Keratinocyte (primary cell): ENCODE results near the gene THSD7B. TPM values are rescaled to one million over a fixed set of nuclear protein-coding genes. Genes with fewer than 3 reads are reported as not detected.

Experiments
- DNase-seq: peaks from one replicate; pipeline ENCODE4 v3.0.0-alpha.2; 2011; ENCODE audit warnings: low read depth, missing footprints, low spot score
- FAIRE-seq: peaks from 2 replicates; lab custom pipeline; 2011; peaks lifted over from hg19 to GRCh38; lab: Jason Lieb, UNC
- H2AFZ ChIP-seq: 2 replicates; pipeline ENCODE4 v1.6.0; 2012; ENCODE audit warnings: low read length, control low read depth, inconsistent platforms; ENCODE audit not compliant: control insufficient read depth
- H3K27ac ChIP-seq: 2 replicates; pipeline ENCODE4 v1.5.1; 2011; ENCODE audit warnings: low read length; ENCODE audit not compliant: control insufficient read depth, insufficient read depth
- H3K27me3 ChIP-seq: 3 replicates; pipeline ENCODE4 v1.6.0; 2011; ENCODE audit warnings: low read length; ENCODE audit not compliant: control insufficient read depth, insufficient read depth; ENCODE audit errors: extremely low read depth
- H3K36me3 ChIP-seq, 2 experiments: 2 replicates in 1 of 2; 3 replicates in 1 of 2; pipeline ENCODE4 v1.5.1; 2011; ENCODE audit warnings: low read length in 2 of 2, mild to moderate bottlenecking in 1 of 2; ENCODE audit not compliant: control insufficient read depth in 2 of 2, insufficient read depth in 2 of 2; ENCODE audit errors: extremely low read depth in 1 of 2
- H3K4me1 ChIP-seq: 3 replicates; pipeline ENCODE4 v1.5.1; 2011; ENCODE audit warnings: low read length; ENCODE audit not compliant: control insufficient read depth, insufficient read depth; ENCODE audit errors: extremely low read depth
- H3K4me2 ChIP-seq: 3 replicates; pipeline ENCODE4 v1.6.0; 2011; ENCODE audit warnings: low read depth, low read length; ENCODE audit not compliant: control insufficient read depth, insufficient read depth; ENCODE audit errors: extremely low read depth
- H3K4me3 ChIP-seq, 3 experiments: fragments of 200-600 bp in 1 of 3; sonication (generic) in 1 of 3; 2 replicates in 2 of 3; 3 replicates in 1 of 3; pipeline ENCODE4 v1.5.1; 2011 to 2016; ENCODE audit warnings: low read length in 3 of 3, mild to moderate bottlenecking in 3 of 3, control low read depth in 2 of 3, inconsistent platforms in 1 of 3, low read depth in 1 of 3, mixed read lengths in 1 of 3, mixed run types in 1 of 3, moderate library complexity in 1 of 3; ENCODE audit not compliant: control insufficient read depth in 2 of 3, insufficient read depth in 2 of 3; ENCODE audit errors: extremely low read depth in 1 of 3
- H3K79me2 ChIP-seq: 2 replicates; pipeline ENCODE4 v1.6.0; 2012; ENCODE audit warnings: low read length; ENCODE audit not compliant: control insufficient read depth, insufficient read depth
- H3K9ac ChIP-seq: 3 replicates; pipeline ENCODE4 v1.6.0; 2011; ENCODE audit warnings: low read length; ENCODE audit not compliant: control insufficient read depth, insufficient read depth; ENCODE audit errors: extremely low read depth
- H3K9me1 ChIP-seq: 3 replicates; pipeline ENCODE4 v1.6.0; 2011; ENCODE audit warnings: low read length; ENCODE audit not compliant: control insufficient read depth, insufficient read depth; ENCODE audit errors: extremely low read depth
- H3K9me3 ChIP-seq: 2 replicates; pipeline ENCODE4 v1.5.1; 2012; ENCODE audit warnings: low read depth, low read length; ENCODE audit not compliant: control insufficient read depth
- H4K20me1 ChIP-seq: 3 replicates; pipeline ENCODE4 v1.6.0; 2011; ENCODE audit warnings: low read length; ENCODE audit not compliant: control insufficient read depth, insufficient read depth; ENCODE audit errors: extremely low read depth
- EZH2 ChIP-seq: IDR thresholded peaks from one replicate; pipeline ENCODE4 v1.6.1; 2012; ENCODE audit warnings: inconsistent platforms, mild to moderate bottlenecking, low read length, moderate library complexity
- dilution Hi-C: fragments of 300-500 bp; cut with MboI; formaldehyde crosslinking; loops from one replicate; pipeline ENCODE4 v1.7.0; 2020; ENCODE audit warnings: low sequenced_read_pairs; ENCODE audit not compliant: extremely low pct_ligation_motif_present
- polyA plus RNA-seq, 5 experiments: library from polyadenylated mRNA; depleted of rRNA in 3 of 5; stranded (reverse) in 3 of 5; stranded (forward) in 1 of 5; unstranded in 1 of 5; fragments of >200 nt; gene quantifications; 1 replicate in 1 of 5; 2 replicates in 3 of 5; 3 replicates in 1 of 5; pipeline versions ENCODE4 v1.2.1 to v1.2.3, GENCODE V29; 2011 to 2012; ENCODE audit warnings: missing spikeins in 2 of 5, low read depth in 1 of 5, low replicate concordance in 1 of 5
- TF ChIP-seq, protein P1 (sequence below), 3 experiments: IDR thresholded peaks in 1 of 3; conservative IDR thresholded peaks in 1 of 3; optimal IDR thresholded peaks in 1 of 3; 2 replicates in 2 of 3; 3 replicates in 1 of 3; pipeline versions ENCODE3 to v1.5.1; 2011; ENCODE audit warnings: low read length in 3 of 3, mild to moderate bottlenecking in 3 of 3, moderate library complexity in 2 of 3, control low read depth in 1 of 3, inconsistent platforms in 1 of 3; ENCODE audit not compliant: insufficient read depth in 2 of 3; ENCODE audit errors: extremely low read depth in 1 of 3

THSD7B gene
- polyA plus RNA-seq, 1 donor (not counting 4 experiments of a cell fraction or from before 2014, with no cell fraction given), result 0.04 TPM

DNA sequence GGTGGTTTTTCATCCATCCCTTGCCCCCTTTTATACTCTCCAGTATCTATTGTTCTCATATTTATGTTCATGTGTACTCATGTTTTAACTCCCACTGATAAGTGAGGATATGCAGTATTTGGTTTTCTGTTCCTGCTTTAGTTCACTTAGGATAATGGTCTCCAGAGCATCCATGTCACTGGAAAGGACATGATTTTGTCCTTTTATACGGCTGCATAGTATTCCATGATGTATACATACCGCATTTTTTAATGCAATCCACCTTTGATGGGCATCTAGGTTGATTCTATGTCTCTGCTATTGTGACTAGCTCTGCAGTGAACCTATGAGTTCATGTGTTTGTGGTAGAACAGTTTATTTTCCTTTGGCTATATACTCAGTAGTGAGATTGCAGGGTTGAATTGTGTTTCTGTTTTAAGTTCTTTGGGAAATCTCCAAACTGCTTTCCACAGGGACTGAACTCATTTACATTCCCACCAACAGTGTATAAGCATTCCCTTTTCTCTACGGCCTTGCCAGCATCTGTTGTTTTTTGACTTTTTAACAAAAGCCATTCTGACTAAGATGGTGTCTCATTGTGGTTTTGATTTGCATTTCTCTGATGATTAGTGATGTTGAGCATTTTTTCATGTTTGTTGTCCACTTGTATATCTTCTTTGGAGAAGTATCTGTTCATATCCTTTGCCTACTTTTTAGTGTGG is 420.2 kb downstream of the THSD7B start:
- H3K27ac ChIP-seq, result no peak overlapping the region
- H3K9me3 ChIP-seq, result no peaks in the 10 kb centered on the region
- no peaks in the 10 kb centered on the region for H3K79me2 ChIP-seq
- no peaks in the 10 kb centered on the region for H4K20me1 ChIP-seq
- no peak overlapping the region for H3K4me3 ChIP-seq
- peaks cover under 1% of the 10 kb centered on the region for H3K4me1 ChIP-seq
- no peaks in the 10 kb centered on the region for H3K36me3 ChIP-seq
- no peak overlapping the region for H3K4me2 ChIP-seq
- H2AFZ ChIP-seq, result no peak overlapping the region
- dilution Hi-C loops, result no loop called here
- no peak for FAIRE-seq
- H3K9ac ChIP-seq, result no peak overlapping the region
- DNase-seq, result no peak
- TF ChIP-seq, protein P1, sequence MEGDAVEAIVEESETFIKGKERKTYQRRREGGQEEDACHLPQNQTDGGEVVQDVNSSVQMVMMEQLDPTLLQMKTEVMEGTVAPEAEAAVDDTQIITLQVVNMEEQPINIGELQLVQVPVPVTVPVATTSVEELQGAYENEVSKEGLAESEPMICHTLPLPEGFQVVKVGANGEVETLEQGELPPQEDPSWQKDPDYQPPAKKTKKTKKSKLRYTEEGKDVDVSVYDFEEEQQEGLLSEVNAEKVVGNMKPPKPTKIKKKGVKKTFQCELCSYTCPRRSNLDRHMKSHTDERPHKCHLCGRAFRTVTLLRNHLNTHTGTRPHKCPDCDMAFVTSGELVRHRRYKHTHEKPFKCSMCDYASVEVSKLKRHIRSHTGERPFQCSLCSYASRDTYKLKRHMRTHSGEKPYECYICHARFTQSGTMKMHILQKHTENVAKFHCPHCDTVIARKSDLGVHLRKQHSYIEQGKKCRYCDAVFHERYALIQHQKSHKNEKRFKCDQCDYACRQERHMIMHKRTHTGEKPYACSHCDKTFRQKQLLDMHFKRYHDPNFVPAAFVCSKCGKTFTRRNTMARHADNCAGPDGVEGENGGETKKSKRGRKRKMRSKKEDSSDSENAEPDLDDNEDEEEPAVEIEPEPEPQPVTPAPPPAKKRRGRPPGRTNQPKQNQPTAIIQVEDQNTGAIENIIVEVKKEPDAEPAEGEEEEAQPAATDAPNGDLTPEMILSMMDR (optimal IDR thresholded peaks at IDR 0.05 in 1 of 3, IDR thresholded peaks at IDR 0.05 in 1 of 3, conservative IDR thresholded peaks at IDR 0.05 in 1 of 3; ENCODE audit: extremely low read depth in 1 of 3, insufficient read depth in 2 of 3, low read length in 3 of 3), result no peak
- TF ChIP-seq EZH2, result no peak
- H3K27me3 ChIP-seq, result no peaks in the 10 kb centered on the region
- H3K9me1 ChIP-seq, result no peaks in the 10 kb centered on the region

DNA sequence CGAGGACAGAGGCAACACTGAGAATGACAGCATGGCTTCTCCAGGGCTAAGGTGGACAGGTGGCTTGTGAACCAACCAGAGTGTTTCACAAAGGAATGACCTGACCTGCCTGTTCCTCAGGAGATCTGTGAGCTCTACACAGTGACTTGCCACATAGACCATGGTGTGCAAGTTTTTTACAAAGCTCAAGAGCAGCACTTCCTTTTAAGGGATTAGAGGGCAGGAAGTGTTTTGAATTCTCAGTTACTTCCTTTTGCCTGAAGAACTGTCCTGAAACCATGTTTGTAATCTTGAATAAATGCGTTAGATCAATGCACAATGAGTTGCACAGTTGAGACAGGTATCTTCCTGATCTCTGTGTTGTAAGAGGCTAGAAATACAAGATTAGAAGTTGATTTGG is 421.9 kb downstream of the THSD7B start:
- H3K27me3 ChIP-seq, result no peaks in the 10 kb centered on the region
- H2AFZ ChIP-seq, result no peak overlapping the region
- H3K4me1 ChIP-seq, result no peaks in the 10 kb centered on the region
- no peaks in the 10 kb centered on the region for H3K79me2 ChIP-seq
- H3K9ac ChIP-seq, result no peak overlapping the region
- no peak overlapping the region for H3K4me3 ChIP-seq
- FAIRE-seq (no peak), DNase-seq (no peak)
- no peaks in the 10 kb centered on the region for H3K9me1 ChIP-seq
- TF ChIP-seq EZH2, result no peak
- TF ChIP-seq, protein P1 (optimal IDR thresholded peaks at IDR 0.05 in 1 of 3, IDR thresholded peaks at IDR 0.05 in 1 of 3, conservative IDR thresholded peaks at IDR 0.05 in 1 of 3; ENCODE audit: extremely low read depth in 1 of 3, insufficient read depth in 2 of 3, low read length in 3 of 3), result no peak
- no peaks in the 10 kb centered on the region for H3K36me3 ChIP-seq
- no peaks in the 10 kb centered on the region for H3K9me3 ChIP-seq
- no peaks in the 10 kb centered on the region for H4K20me1 ChIP-seq
- H3K27ac ChIP-seq, result no peak overlapping the region
- dilution Hi-C loops, result no loop called here
- H3K4me2 ChIP-seq, result no peak overlapping the region
